Erythroblast (primary cell): ENCODE results near the gene RNF19B.

Experiments used
- GATA1 ChIP-seq: IDR thresholded peaks from 2 replicates; pipeline ENCODE4 v1.6.1; 2011; ENCODE audit warnings: low read depth, mild to moderate bottlenecking, control low read depth, low read length, moderate library complexity
- POLR2A ChIP-seq: IDR thresholded peaks from 2 replicates; pipeline ENCODE4 v1.6.1; 2011; ENCODE audit warnings: mild to moderate bottlenecking, low read length

- TF ChIP-seq POLR2A = no peak
- TF ChIP-seq GATA1 = no peak
Observed at GRCh38 chr1:32891630-32892029, 73.0 kb downstream of the RNF19B start.
